H9 (cell line): ENCODE results near the gene MT3. TPM values are rescaled to one million over a fixed set of nuclear protein-coding genes. Genes with fewer than 3 reads are reported as not detected.

Experiments used
- DNase-seq: peaks from one replicate; pipeline ENCODE4 v3.0.0-alpha.2; 2017
- H2AFZ ChIP-seq: one replicate; pipeline ENCODE4 v1.6.1; 2013; ENCODE audit warnings: mild to moderate bottlenecking, low read length, control low read depth, moderate library complexity
- H2AK5ac ChIP-seq: 2 replicates; pipeline ENCODE4 v1.6.1; 2013; ENCODE audit warnings: low read length, control low read depth, mixed read lengths; ENCODE audit not compliant: insufficient read length
- H2BK120ac ChIP-seq: one replicate; pipeline ENCODE4 v1.6.1; 2013; ENCODE audit warnings: low read depth, mild to moderate bottlenecking, low read length, control low read depth, inconsistent platforms; ENCODE audit not compliant: poor library complexity, severe bottlenecking
- H2BK12ac ChIP-seq: 2 replicates; pipeline ENCODE4 v1.6.1; 2013; ENCODE audit warnings: low read length, control low read depth, mixed read lengths, low read depth; ENCODE audit not compliant: insufficient read length
- H2BK15ac ChIP-seq: 2 replicates; pipeline ENCODE4 v1.6.1; 2013; ENCODE audit warnings: low read depth, low read length, control low read depth
- H2BK20ac ChIP-seq: one replicate; pipeline ENCODE4 v1.6.1; 2013; ENCODE audit warnings: low read depth, mild to moderate bottlenecking, low read length, control low read depth, inconsistent platforms; ENCODE audit not compliant: poor library complexity, severe bottlenecking
- H2BK5ac ChIP-seq: 2 replicates; pipeline ENCODE4 v1.6.1; 2013; ENCODE audit warnings: low read length, control low read depth, mixed read lengths; ENCODE audit not compliant: insufficient read length
- H3K14ac ChIP-seq: 2 replicates; pipeline ENCODE4 v1.6.1; 2013; ENCODE audit warnings: low read length, control low read depth; ENCODE audit not compliant: insufficient read depth
- H3K18ac ChIP-seq: 2 replicates; pipeline ENCODE4 v1.6.1; 2013; ENCODE audit warnings: low read depth, mild to moderate bottlenecking, mixed read lengths, low read length, control low read depth; ENCODE audit not compliant: insufficient read length
- H3K23ac ChIP-seq: 2 replicates; pipeline ENCODE4 v1.6.1; 2013; ENCODE audit warnings: low read length, control low read depth, mixed read lengths, low read depth; ENCODE audit not compliant: insufficient read length
- H3K23me2 ChIP-seq: 2 replicates; pipeline ENCODE4 v1.6.1; 2013; ENCODE audit warnings: low read depth, mild to moderate bottlenecking, mixed read lengths, low read length, control low read depth; ENCODE audit not compliant: insufficient read length, poor library complexity, severe bottlenecking
- H3K27ac ChIP-seq: 2 replicates; pipeline ENCODE4 v1.5.1; 2013; ENCODE audit warnings: low read length, control low read depth, mixed read lengths, low read depth; ENCODE audit not compliant: insufficient read length
- H3K27me3 ChIP-seq: 2 replicates; pipeline ENCODE4 v1.6.1; 2013; ENCODE audit warnings: low read length, control low read depth, inconsistent platforms; ENCODE audit not compliant: insufficient read depth
- H3K4ac ChIP-seq: 2 replicates; pipeline ENCODE4 v1.6.1; 2013; ENCODE audit warnings: low read depth, mild to moderate bottlenecking, control low read depth, inconsistent platforms, low read length, moderate library complexity
- H3K4me1 ChIP-seq: 2 replicates; pipeline ENCODE4 v1.6.1; 2013; ENCODE audit warnings: low read length, control low read depth, inconsistent platforms; ENCODE audit not compliant: insufficient read depth
- H3K4me2 ChIP-seq: 2 replicates; pipeline ENCODE4 v1.6.1; 2013; ENCODE audit warnings: low read length, control low read depth, mixed read lengths; ENCODE audit not compliant: insufficient read length, insufficient read depth
- H3K56ac ChIP-seq: 2 replicates; pipeline ENCODE4 v1.6.1; 2013; ENCODE audit warnings: low read depth, mild to moderate bottlenecking, mixed read lengths, low read length, control low read depth; ENCODE audit not compliant: insufficient read length
- H3K79me1 ChIP-seq: 2 replicates; pipeline ENCODE4 v1.6.1; 2013; ENCODE audit warnings: low read depth, mild to moderate bottlenecking, moderate library complexity, low read length, control low read depth, inconsistent platforms; ENCODE audit not compliant: insufficient read depth, poor library complexity, severe bottlenecking
- H3K79me2 ChIP-seq: 2 replicates; pipeline ENCODE4 v1.6.1; 2013; ENCODE audit warnings: low read length, control low read depth, inconsistent platforms; ENCODE audit not compliant: insufficient read depth
- H3K9ac ChIP-seq: 2 replicates; pipeline ENCODE4 v1.6.1; 2013; ENCODE audit warnings: low read length, control low read depth, mixed read lengths; ENCODE audit not compliant: insufficient read length; ENCODE audit errors: extremely low read depth
- H3K9me3 ChIP-seq: one replicate; pipeline ENCODE4 v1.6.1; 2013; ENCODE audit warnings: low read depth, low read length, inconsistent platforms; ENCODE audit not compliant: control insufficient read depth
- H3T11ph ChIP-seq: one replicate; pipeline ENCODE4 v1.6.1; 2013; ENCODE audit warnings: mild to moderate bottlenecking, low read length, control low read depth, inconsistent platforms
- H4K20me1 ChIP-seq: one replicate; pipeline ENCODE4 v1.6.1; 2013; ENCODE audit not compliant: control insufficient read depth, insufficient read length, insufficient read depth
- H4K5ac ChIP-seq: 2 replicates; pipeline ENCODE4 v1.6.1; 2013; ENCODE audit warnings: low read depth, mild to moderate bottlenecking, mixed read lengths, low read length, control low read depth; ENCODE audit not compliant: insufficient read length
- H4K8ac ChIP-seq: replicated peaks from 2 replicates; pipeline ENCODE4 v1.6.1; 2013; ENCODE audit warnings: low read length, control low read depth, mixed read lengths, low read depth; ENCODE audit not compliant: insufficient read length
- H4K91ac ChIP-seq: 2 replicates; pipeline ENCODE4 v1.6.1; 2013; ENCODE audit warnings: low read depth, mild to moderate bottlenecking, moderate library complexity, mixed read lengths, low read length, control low read depth; ENCODE audit not compliant: insufficient read length
- H3K27ac Mint-ChIP-seq, 3 experiments: 2 replicates in 2 of 3; 3 replicates in 1 of 3; pipeline ENCODE4 v1.8.0; 2020 to 2021; ENCODE audit warnings: mixed read lengths in 3 of 3, mild to moderate bottlenecking in 1 of 3, moderate library complexity in 1 of 3
- H3K27me3 Mint-ChIP-seq: 2 replicates; pipeline ENCODE4 v1.8.0; 2021; ENCODE audit warnings: low read depth, mild to moderate bottlenecking, moderate library complexity, mixed read lengths
- H3K36me3 Mint-ChIP-seq, 3 experiments: 2 replicates in 2 of 3; 3 replicates in 1 of 3; pipeline ENCODE4 v1.8.0; 2020 to 2021; ENCODE audit warnings: low read depth in 3 of 3, mixed read lengths in 3 of 3; ENCODE audit not compliant: insufficient read depth in 1 of 3
- H3K4me1 Mint-ChIP-seq, 2 experiments: 2 replicates each; pipeline ENCODE4 v1.8.0; 2020; ENCODE audit warnings: mixed read lengths in 2 of 2
- H3K4me3 Mint-ChIP-seq, 2 experiments: 2 replicates in 1 of 2; 3 replicates in 1 of 2; pipeline ENCODE4 v1.8.0; 2020 to 2021; ENCODE audit warnings: mild to moderate bottlenecking in 2 of 2, mixed read lengths in 2 of 2, moderate library complexity in 1 of 2
- H3K9me3 Mint-ChIP-seq, 2 experiments: 2 replicates in 1 of 2; 3 replicates in 1 of 2; pipeline ENCODE4 v1.8.0; 2020; ENCODE audit warnings: mild to moderate bottlenecking in 2 of 2, mixed read lengths in 2 of 2, moderate library complexity in 1 of 2
- total RNA-seq: library from RNA; stranded (reverse); gene quantifications from 2 replicates; pipeline ENCODE4 v1.2.1, GENCODE V29; 2021
- TF ChIP-seq, protein P1 (sequence below): fragments of 200-600 bp; sonication (generic); conservative IDR thresholded peaks from 3 replicates; pipeline ENCODE4 v1.8.0; 2021; ENCODE audit warnings: antibody characterized with exemption, mild to moderate bottlenecking

The MT3 gene
- total RNA-seq, 1 experiment from 2014 or later: not detected

DNA sequence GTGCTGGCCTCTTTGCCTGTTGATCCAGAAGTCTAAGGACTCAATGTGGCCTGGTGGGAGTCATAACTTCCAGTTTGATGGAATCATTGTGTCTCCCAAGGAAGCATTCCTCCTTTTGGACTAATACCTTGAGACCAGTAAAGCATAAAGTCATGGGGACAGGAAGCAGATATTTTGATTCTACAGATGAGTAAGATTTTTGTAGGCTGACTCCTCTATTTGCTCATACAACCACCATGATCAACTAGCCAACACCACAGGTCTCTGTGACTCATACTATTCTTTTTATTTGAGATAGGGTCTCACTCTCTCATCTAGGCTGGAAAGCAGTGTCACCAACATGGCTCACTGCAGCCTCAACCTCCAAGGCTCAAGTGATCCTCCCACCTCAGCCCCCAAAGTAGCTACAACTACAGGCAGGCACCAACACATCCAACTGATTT is 25.2 kb downstream of the MT3 start:
- H3K4me1 Mint-ChIP-seq: peaks cover 28 to 42% of the 10 kb centered on the region in 2 experiments
- H3K79me2 ChIP-seq: no peaks in the 10 kb centered on the region
- H2BK15ac ChIP-seq: no peak overlapping the region
- no peak overlapping the region for H3K56ac ChIP-seq
- H2AK5ac ChIP-seq: no peak overlapping the region
- H3K4me1 ChIP-seq: peaks cover 5% of the 10 kb centered on the region; the same call in 1 of the 2 replicates
- no peak overlapping the region for H2BK5ac ChIP-seq
- DNase-seq: no peak
- no peaks in the 10 kb centered on the region; a peak in 1 of 7 replicates for H3K36me3 Mint-ChIP-seq
- no peak overlapping the region for H4K5ac ChIP-seq
- no peak overlapping the region for H4K91ac ChIP-seq
- H3K9ac ChIP-seq: no peak overlapping the region
- peaks cover 0 to 5% of the 10 kb centered on the region in 2 experiments; a peak in 1 of 5 replicates for H3K9me3 Mint-ChIP-seq
- H3K79me1 ChIP-seq: no peaks in the 10 kb centered on the region
- no peak overlapping the region for H2BK120ac ChIP-seq
- H3K23ac ChIP-seq: no peak overlapping the region
- no peaks in the 10 kb centered on the region for H3K9me3 ChIP-seq
- H3K4ac ChIP-seq: no peak overlapping the region
- no peak overlapping the region for H3K27ac Mint-ChIP-seq
- no peak overlapping the region for H2BK20ac ChIP-seq
- peaks cover 80% of the 10 kb centered on the region for H3K27me3 Mint-ChIP-seq
- no peak overlapping the region for H3T11ph ChIP-seq
- no peak overlapping the region for H3K27ac ChIP-seq
- H3K27me3 ChIP-seq: peaks cover 42% of the 10 kb centered on the region; the same call in 1 of the 2 replicates
- no peak overlapping the region for H2AFZ ChIP-seq
- H3K4me3 Mint-ChIP-seq: no peak overlapping the region
- H3K4me2 ChIP-seq: no peak overlapping the region
- TF ChIP-seq, protein P1, sequence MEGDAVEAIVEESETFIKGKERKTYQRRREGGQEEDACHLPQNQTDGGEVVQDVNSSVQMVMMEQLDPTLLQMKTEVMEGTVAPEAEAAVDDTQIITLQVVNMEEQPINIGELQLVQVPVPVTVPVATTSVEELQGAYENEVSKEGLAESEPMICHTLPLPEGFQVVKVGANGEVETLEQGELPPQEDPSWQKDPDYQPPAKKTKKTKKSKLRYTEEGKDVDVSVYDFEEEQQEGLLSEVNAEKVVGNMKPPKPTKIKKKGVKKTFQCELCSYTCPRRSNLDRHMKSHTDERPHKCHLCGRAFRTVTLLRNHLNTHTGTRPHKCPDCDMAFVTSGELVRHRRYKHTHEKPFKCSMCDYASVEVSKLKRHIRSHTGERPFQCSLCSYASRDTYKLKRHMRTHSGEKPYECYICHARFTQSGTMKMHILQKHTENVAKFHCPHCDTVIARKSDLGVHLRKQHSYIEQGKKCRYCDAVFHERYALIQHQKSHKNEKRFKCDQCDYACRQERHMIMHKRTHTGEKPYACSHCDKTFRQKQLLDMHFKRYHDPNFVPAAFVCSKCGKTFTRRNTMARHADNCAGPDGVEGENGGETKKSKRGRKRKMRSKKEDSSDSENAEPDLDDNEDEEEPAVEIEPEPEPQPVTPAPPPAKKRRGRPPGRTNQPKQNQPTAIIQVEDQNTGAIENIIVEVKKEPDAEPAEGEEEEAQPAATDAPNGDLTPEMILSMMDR: no peak
- H2BK12ac ChIP-seq: no peak overlapping the region
- H3K23me2 ChIP-seq: peaks cover 8% of the 10 kb centered on the region
- H4K20me1 ChIP-seq: no peaks in the 10 kb centered on the region
- no peak overlapping the region for H3K18ac ChIP-seq
- no peak overlapping the region for H3K14ac ChIP-seq
- H4K8ac ChIP-seq: no peak overlapping the region
